ENCODE measurements around the gene WFDC10A. TPM values are rescaled to one million over a fixed set of nuclear protein-coding genes. Genes with fewer than 3 reads are reported as not detected.
"Not testable (repeated sequence)": the region's sequence is repeated elsewhere in the genome, so short reads cannot be mapped to it uniquely, and the experiment has no call there.

The WFDC10A gene
- polyA plus RNA-seq, 1 experiment, result not detected

GRCh38 chr20:45630371-45630770 lies 832 bp downstream of the WFDC10A start:
- ChIA-PET POLR2A (no interaction called here), CTCF (interaction anchor here (0.6 to 1.7 kb wide), 3 partner anchors 11 to 174 kb away, joined by 4 to 6 read pairs (median 4); no protein-coding TSS in a partner anchor)
- Histone ChIP-seq H3K27ac (ENCODE audit: low read depth, low read length) (no peak overlapping the region), H3K27me3 (ENCODE audit: control insufficient read depth, insufficient read depth, low read length) (no peaks in the 10 kb centered on the region), H3K9me3 (ENCODE audit: control insufficient read depth, insufficient read depth, low read length) (no peaks in the 10 kb centered on the region), H3K4me3 (ENCODE audit: low read depth, low read length) (no peak overlapping the region)
- no peak for DNase-seq (ENCODE audit: low read depth, low spot score)
- no peak for TF ChIP-seq CTCF (IDR thresholded peaks at IDR 0.05; ENCODE audit: low read depth, low read length)

GRCh38 chr20:45631184-45631583 lies 1.6 kb downstream of the WFDC10A start, which contains the start of gene WFDC9:
Gene WFDC9 (minus strand): TSS chr20:45631284. CDS start chr20:45610181, 21,103 bp downstream.
- ChIA-PET CTCF (no interaction called here), POLR2A (no interaction called here)
- H3K4me3 ChIP-seq (ENCODE audit: low read depth, low read length), result no peak within 1 kb of the TSS
- TF ChIP-seq CTCF (IDR thresholded peaks at IDR 0.05; ENCODE audit: low read depth, low read length), result no peak
- H3K9me3 ChIP-seq (ENCODE audit: control insufficient read depth, insufficient read depth, low read length), result no peaks in the 10 kb centered on the region
- DNase-seq (ENCODE audit: low read depth, low spot score), result no peak
- no peak within 1 kb of the TSS for H3K27ac ChIP-seq (ENCODE audit: low read depth, low read length)
- H3K27me3 ChIP-seq (ENCODE audit: control insufficient read depth, insufficient read depth, low read length), result no peaks in the 10 kb centered on the region

- Histone ChIP-seq H3K27ac (ENCODE audit: low read depth, low read length) (no peak overlapping the region), H3K27me3 (ENCODE audit: control insufficient read depth, insufficient read depth, low read length) (no peaks in the 10 kb centered on the region), H3K4me3 (ENCODE audit: low read depth, low read length) (no peak overlapping the region), H3K9me3 (ENCODE audit: control insufficient read depth, insufficient read depth, low read length) (no peaks in the 10 kb centered on the region)
- no peak for DNase-seq (ENCODE audit: low read depth, low spot score)
- CTCF ChIA-PET, result no interaction called here
- no peak for TF ChIP-seq CTCF (IDR thresholded peaks at IDR 0.05; ENCODE audit: low read depth, low read length)
- POLR2A ChIA-PET, result no interaction called here
Measured at GRCh38 chr20:45636513-45636912, 7.0 kb downstream of the WFDC10A start.

- Histone ChIP-seq H3K9me3 (ENCODE audit: control insufficient read depth, insufficient read depth, low read length) (no peaks in the 10 kb centered on the region), H3K27me3 (ENCODE audit: control insufficient read depth, insufficient read depth, low read length) (no peaks in the 10 kb centered on the region), H3K27ac (ENCODE audit: low read depth, low read length) (no peak overlapping the region), H3K4me3 (ENCODE audit: low read depth, low read length) (no peak overlapping the region)
- ChIA-PET CTCF (no interaction called here), POLR2A (no interaction called here)
- DNase-seq (ENCODE audit: low read depth, low spot score), result no peak
- no peak for TF ChIP-seq CTCF (IDR thresholded peaks at IDR 0.05; ENCODE audit: low read depth, low read length)
Measured at GRCh38 chr20:45639687-45640086, 10.1 kb downstream of the WFDC10A start.

DNA sequence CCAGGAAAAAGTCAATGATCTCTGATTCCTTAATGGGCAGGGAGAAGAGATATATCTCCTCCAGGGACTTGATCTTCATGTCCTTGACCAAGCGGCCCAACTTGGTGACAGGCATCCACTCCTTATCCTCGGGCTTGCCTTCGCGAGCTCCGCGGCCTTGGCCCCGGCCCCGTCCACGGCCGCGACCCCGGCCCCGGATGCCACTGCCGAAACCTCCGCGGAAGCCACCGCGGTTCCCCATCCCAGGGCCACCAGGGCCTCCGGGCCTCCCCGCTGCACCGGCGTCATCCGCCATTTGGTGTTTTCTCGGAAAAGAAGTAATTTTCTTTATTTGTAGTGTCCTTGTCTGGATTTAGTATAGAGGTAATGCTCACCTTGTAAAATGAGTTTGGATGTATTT lies 11.5 kb downstream of the WFDC10A start:
- H3K4me3 ChIP-seq (ENCODE audit: low read depth, low read length); CTCF ChIA-PET; H3K27ac ChIP-seq (ENCODE audit: low read depth, low read length); POLR2A ChIA-PET; DNase-seq (ENCODE audit: low read depth, low spot score); H3K27me3 ChIP-seq (ENCODE audit: control insufficient read depth, insufficient read depth, low read length); H3K9me3 ChIP-seq (ENCODE audit: control insufficient read depth, insufficient read depth, low read length): not testable (repeated sequence)

DNA sequence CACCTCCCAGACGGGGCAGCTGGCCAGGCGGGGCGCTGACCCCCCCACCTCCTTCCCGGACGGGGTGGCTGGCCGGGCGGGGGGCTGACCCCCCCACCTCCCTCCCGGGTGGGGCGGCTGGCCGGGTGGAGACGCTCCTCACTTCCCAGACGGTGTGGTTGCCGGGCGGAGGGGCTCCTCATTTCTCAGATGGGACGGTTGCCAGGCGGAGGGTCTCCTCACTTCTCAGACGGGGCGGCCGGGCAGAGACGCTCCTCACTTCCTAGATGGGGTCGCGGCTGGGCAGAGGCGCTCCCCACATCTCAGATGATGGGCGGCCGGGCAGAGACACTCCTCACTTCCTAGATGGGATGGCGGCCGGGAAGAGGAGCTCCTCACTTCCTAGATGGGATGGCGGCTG lies 16.3 kb downstream of the WFDC10A start:
- H3K4me3 ChIP-seq (ENCODE audit: low read depth, low read length); H3K27ac ChIP-seq (ENCODE audit: low read depth, low read length); H3K27me3 ChIP-seq (ENCODE audit: control insufficient read depth, insufficient read depth, low read length); H3K9me3 ChIP-seq (ENCODE audit: control insufficient read depth, insufficient read depth, low read length); POLR2A ChIA-PET; CTCF ChIA-PET; DNase-seq (ENCODE audit: low read depth, low spot score): not testable (repeated sequence)
